GM23248 (cell line): ENCODE data around the gene CACHD1.

ENCODE experiments used
- EZH2 ChIP-seq: fragments of 200-600 bp; sonication (generic); IDR thresholded peaks from 2 replicates; pipeline ENCODE4 v1.6.1; 2018; ENCODE audit warnings: antibody characterized with exemption, mild to moderate bottlenecking; ENCODE audit not compliant: insufficient read depth, poor library complexity, severe bottlenecking
- EZH2phosphoT487 ChIP-seq: fragments of 200-600 bp; sonication (generic); IDR thresholded peaks from 2 replicates; pipeline ENCODE4 v1.6.1; 2018; ENCODE audit warnings: antibody characterized with exemption, moderate library complexity, mild to moderate bottlenecking, low read depth; ENCODE audit not compliant: insufficient read depth

DNA sequence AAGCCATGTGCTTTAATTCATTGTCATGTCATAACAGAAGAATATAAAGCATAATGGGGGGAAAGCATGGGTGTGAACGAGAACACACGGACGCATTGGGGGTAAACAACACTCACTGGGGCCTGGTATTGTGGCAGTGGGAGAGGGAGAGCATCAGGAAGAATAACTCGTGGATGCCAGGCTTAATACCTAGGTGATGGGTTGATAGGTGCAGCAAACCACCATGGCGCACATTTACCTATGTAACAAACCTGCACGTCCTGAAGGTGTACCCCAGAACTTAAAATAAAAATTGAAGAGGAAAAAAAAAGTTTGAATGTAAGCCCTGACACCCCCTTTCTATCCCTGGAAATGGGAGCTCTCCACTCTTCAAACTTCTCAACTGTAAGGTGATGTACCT is 34.9 kb upstream of the CACHD1 start:
- TF ChIP-seq EZH2 (no peak), EZH2phosphoT487 (no peak)
